Neural cell (in vitro differentiated cells): ENCODE measurements around the gene GAREM1.

Source experiments
- POLR2AphosphoS5 ChIP-seq: IDR thresholded peaks from 2 replicates; pipeline ENCODE4 v1.6.1; 2012
- RAD21 ChIP-seq: fragments of 450-650 bp; conservative IDR thresholded peaks from 2 replicates; pipeline ENCODE4 v1.6.1; 2014; ENCODE audit warnings: antibody characterized with exemption, mild to moderate bottlenecking, moderate library complexity
- REST ChIP-seq: IDR thresholded peaks from 2 replicates; pipeline ENCODE4 v1.6.1; 2012; ENCODE audit warnings: borderline replicate concordance
- TAF1 ChIP-seq: IDR thresholded peaks from 2 replicates; pipeline ENCODE4 v1.6.1; 2012; ENCODE audit warnings: low read depth
- TF ChIP-seq, protein P1 (sequence below): fragments of 450-650 bp; IDR thresholded peaks from 2 replicates; pipeline ENCODE4 v1.5.1; 2014; ENCODE audit warnings: antibody characterized with exemption, mild to moderate bottlenecking, moderate library complexity; ENCODE audit not compliant: poor library complexity, severe bottlenecking

- TF ChIP-seq POLR2AphosphoS5 (no peak), TAF1 (no peak), RAD21 (no peak), REST (no peak)
- TF ChIP-seq, protein P1, sequence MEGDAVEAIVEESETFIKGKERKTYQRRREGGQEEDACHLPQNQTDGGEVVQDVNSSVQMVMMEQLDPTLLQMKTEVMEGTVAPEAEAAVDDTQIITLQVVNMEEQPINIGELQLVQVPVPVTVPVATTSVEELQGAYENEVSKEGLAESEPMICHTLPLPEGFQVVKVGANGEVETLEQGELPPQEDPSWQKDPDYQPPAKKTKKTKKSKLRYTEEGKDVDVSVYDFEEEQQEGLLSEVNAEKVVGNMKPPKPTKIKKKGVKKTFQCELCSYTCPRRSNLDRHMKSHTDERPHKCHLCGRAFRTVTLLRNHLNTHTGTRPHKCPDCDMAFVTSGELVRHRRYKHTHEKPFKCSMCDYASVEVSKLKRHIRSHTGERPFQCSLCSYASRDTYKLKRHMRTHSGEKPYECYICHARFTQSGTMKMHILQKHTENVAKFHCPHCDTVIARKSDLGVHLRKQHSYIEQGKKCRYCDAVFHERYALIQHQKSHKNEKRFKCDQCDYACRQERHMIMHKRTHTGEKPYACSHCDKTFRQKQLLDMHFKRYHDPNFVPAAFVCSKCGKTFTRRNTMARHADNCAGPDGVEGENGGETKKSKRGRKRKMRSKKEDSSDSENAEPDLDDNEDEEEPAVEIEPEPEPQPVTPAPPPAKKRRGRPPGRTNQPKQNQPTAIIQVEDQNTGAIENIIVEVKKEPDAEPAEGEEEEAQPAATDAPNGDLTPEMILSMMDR: no peak
Measured at GRCh38 chr18:32275221-32275620, 195.5 kb downstream of the GAREM1 start.
